Kidney glomerular epithelial cell (primary cell): Measurements from ENCODE around the gene TACO1.

Experiments
- DNase-seq: peaks from one replicate; lab custom pipeline; 2025; lab: John Stamatoyannopoulos, UW

The TACO1 gene

DNA sequence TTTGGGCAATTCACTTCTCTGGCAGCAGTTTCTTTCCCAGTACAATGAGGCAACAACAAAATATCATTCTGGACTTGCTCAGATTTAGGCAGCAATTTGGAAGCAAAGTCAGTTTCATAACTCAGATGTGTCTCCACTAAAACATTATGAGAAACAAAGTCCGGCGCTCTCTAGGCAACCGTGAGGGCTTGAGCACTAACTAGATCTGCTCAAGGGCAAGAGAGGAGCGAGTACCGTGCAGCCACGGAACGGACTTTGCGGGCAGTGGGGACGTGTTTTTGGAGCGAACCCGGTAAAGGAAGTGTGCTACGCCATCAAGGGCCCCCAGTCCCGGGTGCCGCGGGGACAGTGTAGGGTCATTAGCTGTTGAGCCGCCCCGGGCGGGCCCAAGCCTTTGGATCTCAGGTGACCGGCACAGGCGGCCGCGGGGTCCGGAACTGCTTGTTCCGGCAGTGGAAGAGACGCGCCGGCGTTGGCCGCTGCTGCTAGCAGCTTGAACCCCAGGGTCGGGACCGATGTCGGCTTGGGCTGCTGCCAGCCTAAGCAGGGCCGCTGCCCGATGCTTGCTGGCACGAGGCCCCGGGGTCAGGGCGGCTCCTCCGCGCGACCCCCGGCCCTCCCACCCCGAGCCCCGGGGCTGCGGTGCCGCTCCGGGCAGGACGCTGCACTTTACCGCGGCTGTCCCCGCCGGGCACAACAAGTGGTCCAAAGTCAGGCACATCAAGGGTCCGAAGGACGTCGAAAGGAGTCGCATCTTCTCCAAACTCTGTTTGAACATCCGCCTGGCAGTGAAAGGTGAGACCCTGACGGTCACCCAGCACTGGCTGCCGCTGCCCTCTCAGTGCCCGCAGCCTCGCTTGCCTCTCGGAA lies at the start of gene TACO1:
TACO1 (plus strand) TSS at position 327 of the 870 bp plus-strand sequence; CDS start at position 516, 189 bp downstream.
- DNase-seq: peak; percentile 56

DNA sequence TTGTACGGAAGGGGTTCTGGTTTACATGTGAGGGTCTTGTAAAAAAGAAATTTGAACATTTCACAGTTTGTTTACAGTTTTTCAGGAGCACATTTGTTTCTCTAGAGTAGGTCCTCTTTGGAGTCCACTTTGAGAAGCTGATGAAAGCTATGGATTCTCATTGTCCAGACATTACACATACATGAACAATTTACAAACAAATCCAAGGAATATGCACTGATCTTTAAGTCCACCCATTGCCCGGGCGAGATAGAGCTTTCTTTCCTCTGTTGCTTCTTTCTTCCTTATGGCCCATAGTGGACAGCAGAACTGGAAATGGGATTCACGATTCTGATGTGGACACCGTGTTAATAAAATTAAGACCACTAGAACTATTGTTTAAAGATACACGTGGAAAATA lies 48.5 kb upstream of the TACO1 start:
- DNase-seq: no peak

GRCh38 chr17:63555500-63556156 lies 45.1 kb upstream of the TACO1 start:
- DNase-seq: no peak

DNA sequence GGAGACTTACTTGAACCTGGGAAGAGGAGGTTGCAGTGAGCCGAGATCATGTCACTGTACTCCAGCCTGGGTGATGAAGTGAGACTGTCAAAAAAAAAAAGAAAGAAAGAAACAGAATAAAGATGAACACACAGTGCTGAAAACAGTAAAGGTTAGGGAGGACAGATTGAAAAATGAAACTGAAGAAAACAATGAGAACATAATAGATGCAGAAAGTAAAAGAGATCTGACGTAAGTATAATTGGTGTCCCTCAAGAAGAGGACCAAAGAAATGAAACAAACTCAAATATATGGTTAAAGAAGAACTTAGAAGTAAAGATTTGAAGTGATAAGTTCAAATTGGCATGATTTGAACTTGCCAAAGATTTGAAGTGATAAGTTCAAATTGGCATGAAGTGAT lies 43.3 kb upstream of the TACO1 start:
- no peak for DNase-seq

GRCh38 chr17:63558441-63558840 lies 42.3 kb upstream of the TACO1 start:
- no peak for DNase-seq

DNA sequence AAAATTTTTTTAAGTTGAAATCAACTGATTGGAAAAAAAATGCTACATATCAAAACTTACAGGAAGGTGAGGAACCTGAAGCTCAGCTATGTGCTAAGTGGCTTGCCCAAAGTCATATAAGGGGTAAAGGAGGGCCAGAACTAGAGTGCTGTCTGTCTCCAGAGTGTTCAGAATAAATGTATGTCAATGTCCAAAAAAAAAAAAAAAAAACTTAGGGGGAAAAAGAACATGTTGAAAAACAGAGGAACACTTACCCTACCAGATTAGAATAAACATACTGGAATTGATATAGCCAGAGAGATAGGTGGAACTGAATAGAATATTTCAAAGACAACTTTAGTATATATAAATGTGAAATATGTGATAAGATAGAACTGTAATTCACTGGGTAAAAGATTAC lies 38.9 kb upstream of the TACO1 start:
- DNase-seq: no peak

GRCh38 chr17:63563339-63563738 lies 37.4 kb upstream of the TACO1 start:
- no peak for DNase-seq

- DNase-seq: no peak
Observed at GRCh38 chr17:63564562-63564961, 36.1 kb upstream of the TACO1 start.

- DNase-seq: no peak
Observed at GRCh38 chr17:63567229-63567628, 33.5 kb upstream of the TACO1 start.

GRCh38 chr17:63568563-63568962 lies 32.1 kb upstream of the TACO1 start:
- DNase-seq: no peak

DNA sequence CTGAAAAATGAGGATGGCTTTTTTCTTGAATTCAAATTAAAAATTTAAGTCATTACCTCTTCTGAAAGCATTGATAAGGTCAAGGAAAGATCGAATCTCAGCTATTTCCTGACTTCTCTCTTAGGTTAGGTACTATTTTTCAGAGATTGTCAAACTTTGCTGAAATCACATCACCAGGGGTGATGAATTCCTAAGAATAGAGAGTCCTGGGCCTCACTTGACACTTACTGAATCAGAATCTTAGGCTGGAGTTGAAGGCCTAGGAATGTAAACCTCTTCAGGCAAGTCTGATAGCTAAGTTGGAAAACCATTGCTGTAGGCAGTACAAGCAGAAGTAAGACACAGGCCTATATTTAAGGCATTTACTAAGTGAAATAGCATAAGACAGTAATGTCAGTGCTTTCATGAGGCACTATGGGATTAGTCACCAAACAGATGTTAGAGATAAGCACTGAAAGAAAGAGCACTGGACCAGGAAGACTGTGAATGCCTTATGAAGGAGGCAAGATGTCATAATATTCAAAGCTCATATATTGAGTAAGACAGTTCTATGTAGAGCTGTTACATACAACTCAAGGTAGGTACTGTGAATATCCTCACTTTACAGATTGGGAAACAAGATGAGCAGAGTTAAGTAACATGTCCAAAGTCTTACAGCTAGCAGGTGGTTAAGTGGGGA lies 28.9 kb upstream of the TACO1 start:
- DNase-seq: peak; percentile 37

GRCh38 chr17:63573634-63574033 lies 27.1 kb upstream of the TACO1 start:
- DNase-seq: no peak

- no peak for DNase-seq
Observed at GRCh38 chr17:63578027-63578768, 22.5 kb upstream of the TACO1 start.

DNA sequence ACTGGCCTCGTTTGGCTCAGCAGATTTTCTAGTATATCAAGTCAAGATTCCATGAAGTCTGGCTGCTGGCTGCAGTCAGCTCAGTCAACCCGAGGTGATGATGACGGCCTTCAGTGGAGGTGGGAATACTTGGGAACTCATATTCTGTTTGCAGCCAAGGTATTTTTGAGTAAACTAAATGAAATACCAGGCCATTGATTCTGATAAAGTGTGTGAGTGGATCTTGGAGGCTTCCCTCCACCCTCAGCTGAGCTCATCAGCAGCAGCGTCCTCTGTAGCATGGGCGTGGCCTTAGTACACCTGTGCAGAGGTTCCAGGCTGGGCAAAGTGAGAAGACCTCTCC lies 22.0 kb upstream of the TACO1 start:
- no peak for DNase-seq

DNA sequence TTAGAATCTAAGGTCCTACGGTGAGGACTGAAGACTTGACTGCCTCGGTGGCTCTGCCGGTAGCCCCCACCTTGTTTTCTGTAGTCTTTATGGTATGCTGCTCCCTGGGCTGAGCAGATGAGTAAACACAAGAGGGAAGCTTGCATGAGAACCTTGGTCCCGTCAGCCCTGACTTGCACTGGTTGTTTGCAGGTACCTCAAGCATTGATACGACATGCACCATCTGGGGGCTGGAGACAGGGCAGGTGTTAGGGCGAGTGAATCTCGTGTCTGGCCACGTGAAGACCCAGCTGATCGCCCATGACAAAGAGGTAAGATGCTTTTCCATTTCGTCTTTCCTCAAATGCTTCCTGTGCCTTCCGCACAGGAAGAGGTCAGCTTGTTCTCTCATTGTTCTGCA lies 21.1 kb upstream of the TACO1 start:
- no peak for DNase-seq

DNA sequence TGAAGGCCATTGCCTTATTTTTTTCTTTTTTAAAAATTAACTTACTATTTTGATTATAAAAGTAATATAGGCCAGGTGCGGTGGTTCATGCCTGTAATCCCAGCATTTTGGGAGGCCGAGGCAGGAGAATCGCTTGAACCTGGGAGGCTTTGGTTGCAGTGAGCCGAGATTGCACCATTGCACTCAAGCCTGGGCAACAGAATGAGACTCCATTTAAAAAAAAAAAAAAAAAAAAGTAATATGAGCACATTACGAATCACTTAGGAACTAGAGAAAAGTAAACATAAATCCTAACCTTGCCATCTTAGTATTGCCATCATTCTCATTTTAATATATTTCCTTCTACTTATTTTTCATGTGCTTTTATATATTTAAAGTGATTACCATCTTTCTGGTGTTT lies 12.9 kb upstream of the TACO1 start:
- DNase-seq: no peak

DNA sequence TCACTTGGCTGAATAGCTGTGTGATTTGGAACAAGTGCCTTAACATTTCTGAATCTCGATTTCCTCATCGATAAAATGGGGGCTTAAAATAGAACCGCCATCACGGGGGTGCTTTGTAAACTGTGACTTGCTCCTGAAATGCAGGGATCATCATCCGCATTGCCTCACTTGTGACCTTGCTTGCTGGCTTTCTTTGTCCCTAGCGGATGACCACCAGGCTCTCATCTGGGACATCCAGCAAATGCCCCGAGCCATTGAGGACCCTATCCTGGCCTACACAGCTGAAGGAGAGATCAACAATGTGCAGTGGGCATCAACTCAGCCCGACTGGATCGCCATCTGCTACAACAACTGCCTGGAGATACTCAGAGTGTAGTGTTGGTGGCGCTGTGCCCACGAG lies 11.9 kb upstream of the TACO1 start:
- no peak for DNase-seq

GRCh38 chr17:63589646-63590045 lies 11.0 kb upstream of the TACO1 start:
- DNase-seq: no peak

DNA sequence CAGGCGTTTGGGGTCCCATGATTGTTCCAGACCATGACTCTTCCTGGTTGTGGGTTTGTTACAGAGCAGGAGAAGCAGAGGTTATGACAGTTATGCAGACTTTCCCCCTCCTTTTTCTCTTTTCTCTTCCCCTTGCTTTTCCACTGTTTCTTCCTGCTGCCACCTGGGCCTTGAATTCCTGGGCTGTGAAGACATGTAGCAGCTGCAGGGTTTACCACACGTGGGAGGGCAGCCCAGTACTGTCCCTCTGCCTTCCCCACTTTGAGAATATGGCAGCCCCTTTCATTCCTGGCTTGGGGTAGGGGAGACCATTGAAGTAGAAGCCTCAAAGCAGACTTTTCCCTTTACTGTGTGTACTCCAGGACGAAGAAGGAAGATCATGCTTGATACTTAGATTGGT lies 7.9 kb upstream of the TACO1 start:
- DNase-seq: no peak

DNA sequence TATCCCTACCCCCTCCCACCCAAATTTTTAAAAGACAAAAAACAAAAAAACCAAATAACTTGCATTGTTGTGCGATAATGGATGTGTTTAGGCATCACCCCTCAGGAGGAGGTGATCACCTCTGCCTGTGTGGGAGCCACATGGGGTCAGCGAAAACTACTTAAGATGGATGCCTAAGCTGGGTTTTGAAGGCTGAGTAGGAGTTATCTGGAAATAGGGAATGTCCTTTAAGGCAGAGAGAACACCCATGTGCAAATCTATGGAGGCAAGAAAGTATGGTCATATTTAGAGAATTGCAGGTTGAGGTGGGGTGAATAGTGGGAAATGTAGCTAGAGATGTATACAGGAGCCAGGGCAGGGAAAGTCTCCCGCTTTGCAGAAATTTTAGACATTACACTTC lies 5.6 kb upstream of the TACO1 start:
- DNase-seq: no peak

GRCh38 chr17:63596856-63597586 lies 3.7 kb upstream of the TACO1 start:
- DNase-seq: no peak

GRCh38 chr17:63598281-63598680 lies 2.4 kb upstream of the TACO1 start:
- DNase-seq: no peak
